Mesothelial cell of epicardium (in vitro differentiated cells): ENCODE results near the gene MTO1. TPM values are rescaled to one million over a fixed set of nuclear protein-coding genes. Genes with fewer than 3 reads are reported as not detected.
"Not testable (repeated sequence)": the region's sequence is repeated elsewhere in the genome, so short reads cannot be mapped to it uniquely, and the experiment has no call there.

Experiments
- DNase-seq, 2 experiments: peaks; one replicate each; pipeline ENCODE4 v3.0.0; 2021; ENCODE audit warnings: low spot score in 2 of 2; ENCODE audit not compliant: unreplicated experiment in 2 of 2
- H3K27ac Mint-ChIP-seq: 2 replicates; pipeline ENCODE4 v1.8.0; 2021; ENCODE audit warnings: mixed read lengths
- H3K27me3 Mint-ChIP-seq: 2 replicates; pipeline ENCODE4 v1.8.0; 2021; ENCODE audit warnings: low read depth, mixed read lengths
- H3K36me3 Mint-ChIP-seq: 2 replicates; pipeline ENCODE4 v1.8.0; 2021; ENCODE audit warnings: mixed read lengths
- H3K4me1 Mint-ChIP-seq: 2 replicates; pipeline ENCODE4 v1.8.0; 2021; ENCODE audit warnings: mixed read lengths
- H3K4me3 Mint-ChIP-seq: 2 replicates; pipeline ENCODE4 v1.8.0; 2021; ENCODE audit warnings: mild to moderate bottlenecking, moderate library complexity, mixed read lengths
- H3K9me3 Mint-ChIP-seq: 2 replicates; pipeline ENCODE4 v1.8.0; 2021; ENCODE audit warnings: mixed read lengths
- CTCF ChIP-seq: fragments of 200-600 bp; sonication (generic); IDR thresholded peaks from one replicate; pipeline ENCODE4 v1.5.0; 2021; ENCODE audit warnings: antibody characterized with exemption; ENCODE audit not compliant: unreplicated experiment
- total RNA-seq: library from RNA; stranded (reverse); gene quantifications from 3 replicates; pipeline ENCODE4 v1.2.1, GENCODE V29; 2021

Gene MTO1
- total RNA-seq, 1 donor from 2014 or later = 21.6 TPM

- DNase-seq = no peak
- Mint-ChIP-seq H3K9me3 (no peaks in the 10 kb centered on the region), H3K27ac (peak overlapping the region; percentile 94), H3K27me3 (no peaks in the 10 kb centered on the region), H3K4me1 (peaks cover 41% of the 10 kb centered on the region), H3K4me3 (no peak overlapping the region), H3K36me3 (peaks cover 37% of the 10 kb centered on the region)
- TF ChIP-seq CTCF = no peak
These were observed 53.7 kb downstream of the MTO1 start for GRCh38 chr6:73515204-73515655.

- H3K36me3 Mint-ChIP-seq = peaks cover 43% of the 10 kb centered on the region
- no peaks in the 10 kb centered on the region for H3K27me3 Mint-ChIP-seq
- peak overlapping the region; percentile 57 for H3K4me3 Mint-ChIP-seq
- TF ChIP-seq CTCF = no peak
- H3K27ac Mint-ChIP-seq = peak overlapping the region; percentile 94
- H3K9me3 Mint-ChIP-seq = no peaks in the 10 kb centered on the region
- peaks cover 45% of the 10 kb centered on the region for H3K4me1 Mint-ChIP-seq
- DNase-seq = no peak
These were observed 55.3 kb downstream of the MTO1 start for GRCh38 chr6:73516514-73517489.

DNA sequence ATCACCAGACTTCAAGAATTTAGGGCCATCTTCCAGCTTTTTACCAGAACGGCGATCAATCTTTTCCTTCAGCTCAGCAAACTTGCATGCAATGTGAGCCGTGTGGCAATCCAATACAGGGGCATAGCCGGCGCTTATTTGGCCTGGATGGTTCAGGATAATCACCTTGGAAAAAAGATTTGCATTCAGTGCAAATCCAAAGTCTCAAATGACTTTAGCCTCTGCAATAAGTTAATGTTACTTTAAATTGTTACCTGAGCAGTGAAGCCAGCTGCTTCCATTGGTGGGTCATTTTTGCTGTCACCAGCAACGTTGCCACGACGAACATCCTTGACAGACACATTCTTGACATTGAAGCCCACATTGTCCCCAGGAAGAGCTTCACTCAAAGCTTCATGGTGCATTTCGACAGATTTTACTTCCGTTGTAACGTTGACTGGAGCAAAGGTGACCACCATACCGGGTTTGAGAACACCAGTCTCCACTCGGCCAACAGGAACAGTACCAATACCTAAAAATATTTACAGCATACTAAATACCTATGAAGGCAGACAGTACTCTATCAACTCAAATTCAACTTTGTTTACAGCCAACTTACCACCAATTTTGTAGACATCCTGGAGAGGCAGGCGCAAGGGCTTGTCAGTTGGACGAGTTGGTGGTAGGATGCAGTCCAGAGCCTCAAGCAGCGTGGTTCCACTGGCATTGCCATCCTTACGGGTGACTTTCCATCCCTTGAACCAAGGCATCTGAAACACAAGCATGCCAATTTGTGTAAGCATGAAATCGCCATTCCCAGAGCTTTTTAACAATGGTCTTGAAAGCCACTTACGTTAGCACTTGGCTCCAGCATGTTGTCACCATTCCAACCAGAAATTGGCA lies 56.8 kb downstream of the MTO1 start:
- Mint-ChIP-seq H3K36me3 (peaks cover 43% of the 10 kb centered on the region), H3K4me1 (peaks cover 47% of the 10 kb centered on the region), H3K4me3 (peak overlapping the region; percentile 97), H3K27ac (peak overlapping the region; percentile 99)
- H3K27me3 Mint-ChIP-seq, H3K9me3 Mint-ChIP-seq, DNase-seq: not testable (repeated sequence)

DNA sequence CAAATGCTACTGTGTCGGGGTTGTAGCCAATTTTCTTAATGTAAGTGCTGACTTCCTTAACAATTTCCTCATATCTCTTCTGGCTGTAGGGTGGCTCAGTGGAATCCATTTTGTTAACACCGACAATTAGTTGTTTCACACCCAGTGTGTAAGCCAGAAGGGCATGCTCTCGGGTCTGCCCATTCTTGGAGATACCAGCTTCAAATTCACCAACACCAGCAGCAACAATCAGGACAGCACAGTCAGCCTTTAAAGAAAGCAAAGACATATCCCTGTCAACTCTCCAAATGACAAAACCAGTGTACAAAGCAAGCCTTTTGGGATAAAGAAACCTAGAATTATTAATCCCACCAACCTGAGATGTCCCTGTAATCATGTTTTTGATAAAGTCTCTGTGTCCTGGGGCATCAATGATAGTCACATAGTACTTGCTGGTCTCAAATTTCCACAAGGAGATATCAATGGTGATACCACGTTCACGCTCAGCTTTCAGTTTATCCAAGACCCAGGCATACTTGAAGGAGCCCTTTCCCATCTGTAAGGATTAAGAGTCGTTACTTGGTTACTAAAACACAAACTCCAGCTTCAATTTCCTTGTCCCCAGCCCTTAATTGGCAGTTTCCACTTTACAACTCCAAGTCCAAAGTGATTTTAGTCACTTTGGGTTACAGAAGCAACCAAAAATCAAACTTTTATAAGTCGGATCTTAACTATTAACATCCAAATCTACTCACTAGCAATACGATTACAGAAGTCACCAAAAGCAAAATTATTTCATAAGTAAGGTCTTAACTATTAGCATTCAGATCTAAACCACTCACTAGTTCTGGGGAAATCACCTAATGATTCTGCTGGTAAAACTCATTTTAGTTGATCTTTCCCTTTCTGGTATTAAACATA lies 57.7 kb downstream of the MTO1 start:
- Mint-ChIP-seq H3K4me3 (peak overlapping the region; percentile 97), H3K4me1 (peaks cover 47% of the 10 kb centered on the region), H3K27ac (peak overlapping the region; percentile 99), H3K36me3 (peaks cover 43% of the 10 kb centered on the region)
- DNase-seq, H3K27me3 Mint-ChIP-seq, H3K9me3 Mint-ChIP-seq: not testable (repeated sequence)

- peaks cover 40% of the 10 kb centered on the region for H3K36me3 Mint-ChIP-seq
- no peak for TF ChIP-seq CTCF
- peaks cover 47% of the 10 kb centered on the region for H3K4me1 Mint-ChIP-seq
- H3K27ac Mint-ChIP-seq = peak overlapping the region; percentile 99
- peak; percentile 26 to 59 for DNase-seq
- peak overlapping the region; percentile 97 for H3K4me3 Mint-ChIP-seq
- no peaks in the 10 kb centered on the region for H3K27me3 Mint-ChIP-seq
- H3K9me3 Mint-ChIP-seq = no peaks in the 10 kb centered on the region
These were observed 58.6 kb downstream of the MTO1 start for GRCh38 chr6:73519926-73520687.
